Aorta (tissue), 5 donors: ENCODE results near the gene FXYD1. TPM values are rescaled to one million over a fixed set of nuclear protein-coding genes. Genes with fewer than 3 reads are reported as not detected.
A peak's percentile ranks its signal among the peaks of the same experiment; 100 is the strongest.

Source experiments
- ATAC-seq: fragments of 200-7000 bp; cut with Tn5 transposase; one replicate; pipeline ENCODE4 v1.9.1; 2022; ENCODE audit warnings: moderate library complexity; ENCODE audit not compliant: low FRiP score
- DNase-seq, 2 donors: peaks; one replicate each; pipeline ENCODE4 v3.0.0-alpha.2; 2020
- H3K27ac ChIP-seq, 2 donors: one replicate each; pipeline ENCODE4 v1.5.1; 2013; ENCODE audit warnings: low read length in 2 of 2, mild to moderate bottlenecking in 2 of 2, moderate library complexity in 2 of 2, control low read depth in 1 of 2, inconsistent platforms in 1 of 2, low read depth in 1 of 2
- H3K27me3 ChIP-seq, 2 donors: one replicate each; pipeline ENCODE4 v1.6.1; 2013; ENCODE audit warnings: control low read depth in 1 of 2, low read length in 1 of 2, mild to moderate bottlenecking in 1 of 2, moderate library complexity in 1 of 2; ENCODE audit not compliant: insufficient read depth in 2 of 2, control insufficient read depth in 1 of 2
- H3K36me3 ChIP-seq, 2 donors: one replicate each; pipeline ENCODE4 v1.6.1; 2013; ENCODE audit warnings: control low read depth in 1 of 2, low read length in 1 of 2, mild to moderate bottlenecking in 1 of 2; ENCODE audit not compliant: insufficient read depth in 2 of 2, control insufficient read depth in 1 of 2
- H3K4me1 ChIP-seq, 2 donors: one replicate each; pipeline ENCODE4 v1.6.1; 2013; ENCODE audit warnings: low read length in 2 of 2, control low read depth in 1 of 2, mild to moderate bottlenecking in 1 of 2, moderate library complexity in 1 of 2; ENCODE audit not compliant: insufficient read depth in 2 of 2, control insufficient read depth in 1 of 2
- H3K4me3 ChIP-seq, 2 donors: one replicate each; pipeline ENCODE4 v1.5.1; 2013; ENCODE audit warnings: low read length in 2 of 2, control low read depth in 1 of 2, mild to moderate bottlenecking in 1 of 2
- H3K9me3 ChIP-seq: one replicate; pipeline ENCODE4 v1.6.1; 2013; ENCODE audit warnings: mild to moderate bottlenecking, low read length; ENCODE audit not compliant: control insufficient read depth
- WGBS, 2 donors: extraction: QIAGEN DNeasy Blood & Tissue Kit; methylation state at CpG; one replicate each; pipeline ENCODE4 v1.1.7; 2013; 5-methylcytosine and 5-hydroxymethylcytosine counted together
- intact Hi-C, 2 donors: fragments of 100-400 bp; cut with DNase I; formaldehyde crosslinking; loops; one replicate each; pipeline versions ENCODE4 v1.14.2 to v1.15.0; 2022
- polyA plus RNA-seq, 2 donors: library from polyadenylated mRNA; stranded (reverse); fragments of 200-250 nt; gene quantifications; one replicate each; pipeline ENCODE4 v1.2.3, GENCODE V29; 2013
- total RNA-seq, 2 donors: library from RNA; stranded (reverse); fragmentation: NEBNext Ultra II Directional; extraction: Animal tissue kit (Norgen Biotek cat#: 25700); gene quantifications; one replicate each; pipeline ENCODE4 v1.2.1, GENCODE V29; 2021
- donor health status: healthy with polysubstance abuse.
- donor health status: Bipolar disorder and iron deficiency.
- donor health status: DM: no; HTN: no; CAD: no.
- donor health status: DM: no; HTN: no; CAD: no.
- donor health status: DM: yes; HTN: yes; CAD: no.

Gene FXYD1
- total and polyA plus RNA-seq, 4 donors, result 150 to 288 (median 190) TPM

- no peaks in the 10 kb centered on the region for H3K36me3 ChIP-seq
- no peak overlapping the region for H3K4me3 ChIP-seq
- ATAC-seq, result peak; percentile 87
- no peak overlapping the region for H3K27ac ChIP-seq
- peak; percentile 67 to 91 for DNase-seq
- H3K4me1 ChIP-seq, result no peaks in the 10 kb centered on the region
- intact Hi-C loops, result loop anchor here (2.0 kb wide), 2 partner anchors 18 to 20 kb away; partner anchors contain the start of gene LGI4 (in 1 of the 2)
- 6 to 7% methylated on average over 23 of the region's 23 CpGs for WGBS, 2 donors
- no peaks in the 10 kb centered on the region for H3K27me3 ChIP-seq
- no peaks in the 10 kb centered on the region for H3K9me3 ChIP-seq
Measured at GRCh38 chr19:35114353-35115176, 24.1 kb upstream of the FXYD1 start.

DNA sequence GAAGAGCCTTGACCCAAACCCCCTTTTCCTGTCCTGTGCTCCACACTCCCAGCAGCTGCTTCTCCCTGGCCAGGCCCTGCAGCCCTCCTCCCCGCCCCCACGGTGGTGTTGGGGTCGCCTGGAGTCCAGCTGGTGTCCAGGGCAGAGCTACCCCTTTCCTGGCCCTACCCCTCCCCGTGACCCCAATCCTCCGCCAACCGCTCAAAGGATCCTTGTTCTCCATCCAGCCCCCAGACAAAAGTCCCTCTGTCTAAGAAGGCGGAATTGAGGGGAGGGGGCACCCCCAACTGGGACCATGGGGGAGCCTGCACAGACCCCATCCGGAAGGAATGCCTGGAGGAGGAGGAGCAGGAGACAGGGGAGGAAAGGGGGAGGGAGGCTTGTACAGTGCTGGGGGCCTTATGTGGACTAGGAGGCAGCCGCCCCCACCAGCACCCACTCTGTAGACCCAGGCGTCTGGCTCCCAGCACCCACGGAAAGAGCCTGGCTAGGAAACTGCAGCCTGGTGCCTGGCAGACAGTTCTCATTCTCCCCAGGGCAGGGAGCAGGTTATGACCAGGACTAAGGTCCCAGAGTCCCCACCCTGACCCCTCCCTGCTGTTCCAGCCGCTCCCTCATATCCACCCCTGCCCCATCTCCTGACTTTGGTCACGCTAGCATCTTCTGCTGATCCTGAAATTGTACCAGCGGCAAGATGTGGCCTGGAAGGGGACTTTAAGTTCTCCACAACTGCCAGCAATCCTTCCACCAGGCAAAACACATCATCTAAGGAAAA, 23.3 kb upstream of the FXYD1 start, which contains the start of gene FXYD3:
Gene FXYD3 (plus strand): TSS at position 647 of the 775 bp plus-strand sequence. CDS start 3,554 bp downstream, outside the sequence.
- H3K9me3 ChIP-seq, result no peaks in the 10 kb centered on the region
- no peaks in the 10 kb centered on the region for H3K36me3 ChIP-seq
- H3K27me3 ChIP-seq, result no peaks in the 10 kb centered on the region
- no peak within 1 kb of the TSS for H3K27ac ChIP-seq
- 66 to 72% methylated on average over 14 of the region's 14 CpGs for WGBS, 2 donors
- no peak for ATAC-seq
- intact Hi-C loops, result loop anchor here (2.0 kb wide), 2 partner anchors 17 to 19 kb away; partner anchors contain the start of gene LGI4 (in 1 of the 2)
- H3K4me3 ChIP-seq, result no peak within 1 kb of the TSS
- DNase-seq, result peak in 1 of 2 donors; percentile 35
- no peaks in the 10 kb centered on the region for H3K4me1 ChIP-seq

- ATAC-seq (no peak), DNase-seq (peak in 1 of 2 donors; percentile 26)
- Histone ChIP-seq H3K4me3 (no peak overlapping the region), H3K27me3 (no peaks in the 10 kb centered on the region), H3K9me3 (no peaks in the 10 kb centered on the region), H3K36me3 (no peaks in the 10 kb centered on the region), H3K27ac (no peak overlapping the region), H3K4me1 (no peaks in the 10 kb centered on the region)
- WGBS, 2 donors, result 90 to 94% methylated on average over 13 of the region's 13 CpGs
- intact Hi-C loops, result no loop called here
Measured at GRCh38 chr19:35116072-35116801, 22.4 kb upstream of the FXYD1 start.

DNA sequence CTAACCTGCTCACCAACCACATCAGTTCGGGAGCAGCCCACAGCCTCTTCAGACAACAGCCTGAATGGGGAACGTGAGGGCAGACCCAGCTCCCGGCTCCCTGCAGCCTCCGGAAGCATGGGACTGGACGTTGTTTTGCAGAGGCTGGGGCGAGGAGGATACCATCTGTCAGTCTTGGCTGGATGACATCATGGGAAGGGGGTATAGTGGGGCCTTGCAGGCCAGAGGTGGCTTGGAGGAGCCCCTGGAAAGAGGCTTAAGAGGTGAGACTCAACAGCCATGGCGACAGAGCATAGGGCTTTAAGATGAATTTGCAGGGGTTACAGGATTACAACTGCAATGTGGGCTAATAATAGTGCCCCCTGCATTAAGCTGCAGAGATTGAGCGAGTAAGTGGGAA, 21.5 kb upstream of the FXYD1 start:
- ATAC-seq, result no peak
- intact Hi-C loops, result no loop called here
- DNase-seq, result peak in 1 of 2 donors; percentile 35
- Histone ChIP-seq H3K36me3 (no peaks in the 10 kb centered on the region), H3K27ac (no peak overlapping the region), H3K4me3 (no peak overlapping the region), H3K4me1 (no peaks in the 10 kb centered on the region), H3K9me3 (no peaks in the 10 kb centered on the region), H3K27me3 (no peaks in the 10 kb centered on the region)
- 67 to 75% methylated on average over 8 of the region's 8 CpGs for WGBS, 2 donors

GRCh38 chr19:35117799-35118198, 20.8 kb upstream of the FXYD1 start:
- 83 to 87% methylated on average over 11 of the region's 11 CpGs for WGBS, 2 donors
- intact Hi-C loops, result no loop called here
- peak in 1 of 2 donors; percentile 20 for DNase-seq
- Histone ChIP-seq H3K36me3 (no peaks in the 10 kb centered on the region), H3K27ac (no peak overlapping the region), H3K9me3 (no peaks in the 10 kb centered on the region), H3K4me1 (no peaks in the 10 kb centered on the region), H3K27me3 (no peaks in the 10 kb centered on the region), H3K4me3 (no peak overlapping the region)
- ATAC-seq, result no peak

GRCh38 chr19:35118268-35119020, 20.2 kb upstream of the FXYD1 start:
- Histone ChIP-seq H3K4me3 (no peak overlapping the region), H3K9me3 (no peaks in the 10 kb centered on the region), H3K27me3 (no peaks in the 10 kb centered on the region), H3K4me1 (no peaks in the 10 kb centered on the region), H3K36me3 (no peaks in the 10 kb centered on the region), H3K27ac (no peak overlapping the region)
- 88 to 91% methylated on average over 12 to 13 of the region's 13 CpGs for WGBS, 2 donors
- intact Hi-C loops, result no loop called here
- ATAC-seq (no peak), DNase-seq (peak in 1 of 2 donors; percentile 20)

DNA sequence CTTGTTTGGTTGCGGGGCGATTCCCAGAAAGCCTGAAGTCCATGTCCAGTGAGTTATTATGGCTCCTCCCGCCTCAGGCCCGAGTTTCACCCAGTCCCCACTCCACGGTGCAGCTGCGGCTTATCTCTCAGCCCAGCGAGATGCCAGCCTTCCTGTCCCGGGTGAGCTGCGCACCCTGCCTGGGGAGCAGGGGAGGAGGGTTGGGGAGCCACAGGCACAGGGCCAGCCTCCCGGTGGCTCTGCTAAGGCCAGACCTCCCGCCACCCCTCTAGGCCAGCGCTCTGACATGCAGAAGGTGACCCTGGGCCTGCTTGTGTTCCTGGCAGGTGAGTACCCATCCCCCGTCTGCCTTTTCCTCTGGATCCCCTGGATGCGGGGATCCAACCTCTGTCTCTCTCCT, 19.5 kb upstream of the FXYD1 start:
- intact Hi-C loops, result no loop called here
- DNase-seq (peak in 1 of 2 donors; percentile 45), ATAC-seq (no peak)
- H3K27ac ChIP-seq, result no peak overlapping the region
- H3K9me3 ChIP-seq, result no peaks in the 10 kb centered on the region
- H3K4me1 ChIP-seq, result no peaks in the 10 kb centered on the region
- WGBS, 2 donors, result 85% methylated on average over 14 of the region's 14 CpGs
- H3K36me3 ChIP-seq, result no peaks in the 10 kb centered on the region
- H3K27me3 ChIP-seq, result no peaks in the 10 kb centered on the region
- H3K4me3 ChIP-seq, result no peak overlapping the region
